Suprapubic skin (tissue), 4 donors: ENCODE results near the gene DCLRE1A. TPM values are rescaled to one million over a fixed set of nuclear protein-coding genes. Genes with fewer than 3 reads are reported as not detected.
"Not testable (repeated sequence)": the region's sequence is repeated elsewhere in the genome, so short reads cannot be mapped to it uniquely, and the experiment has no call there.

Source experiments
- DNase-seq, 2 donors: peaks; one replicate each; pipeline ENCODE4 v3.0.0-alpha.2; 2019; ENCODE audit warnings: low spot score in 2 of 2
- H3K27ac ChIP-seq: fragments of 200-600 bp; sonication (generic); one replicate; pipeline ENCODE4 v1.5.1; 2019
- H3K27me3 ChIP-seq: fragments of 200-600 bp; sonication (generic); one replicate; pipeline ENCODE4 v1.5.1; 2019
- H3K36me3 ChIP-seq: fragments of 200-600 bp; sonication (generic); one replicate; pipeline ENCODE4 v1.5.1; 2019
- H3K4me1 ChIP-seq: fragments of 200-600 bp; sonication (generic); one replicate; pipeline ENCODE4 v1.5.1; 2019
- H3K4me3 ChIP-seq: fragments of 200-600 bp; sonication (generic); one replicate; pipeline ENCODE4 v1.5.1; 2019; ENCODE audit warnings: mild to moderate bottlenecking
- H3K9me3 ChIP-seq: fragments of 200-600 bp; sonication (generic); one replicate; pipeline ENCODE4 v1.5.1; 2019
- EP300 ChIP-seq: sonication (generic); formaldehyde crosslinking; IDR thresholded peaks from one replicate; pipeline ENCODE4 v1.6.1; 2017; ENCODE audit warnings: antibody characterized with exemption
- POLR2A ChIP-seq, 2 donors: fragments of 450-650 bp; IDR thresholded peaks; one replicate each; pipeline ENCODE4 v1.6.1; 2017; ENCODE audit warnings: antibody characterized with exemption in 2 of 2, mild to moderate bottlenecking in 2 of 2, moderate library complexity in 2 of 2
- POLR2AphosphoS5 ChIP-seq, 3 donors: sonication (generic); formaldehyde crosslinking; IDR thresholded peaks; one replicate each; pipeline ENCODE4 v1.6.1; 2017; ENCODE audit warnings: antibody characterized with exemption in 3 of 3
- WGBS: methylation state at CpG from one replicate; pipeline ENCODE4 v1.1.5; 2018; 5-methylcytosine and 5-hydroxymethylcytosine counted together
- total RNA-seq, 4 donors: library from RNA; depleted of rRNA; stranded (reverse); fragments of >200 nt; gene quantifications; one replicate each; pipeline ENCODE4 v1.1.0, GENCODE V29; 2016
- TF ChIP-seq, protein P1 (sequence below), 2 donors: fragments of 200-600 bp in 1 of 2; fragments of 450-650 bp in 1 of 2; sonication (generic) in 1 of 2; IDR thresholded peaks; one replicate each; pipeline ENCODE4 v1.5.1; 2016 to 2019; ENCODE audit warnings: antibody characterized with exemption in 2 of 2, mild to moderate bottlenecking in 1 of 2, moderate library complexity in 1 of 2

Gene DCLRE1A
- total RNA-seq, 4 donors from 2014 or later: 3.6 to 5.2 (median 4.2) TPM

DNA sequence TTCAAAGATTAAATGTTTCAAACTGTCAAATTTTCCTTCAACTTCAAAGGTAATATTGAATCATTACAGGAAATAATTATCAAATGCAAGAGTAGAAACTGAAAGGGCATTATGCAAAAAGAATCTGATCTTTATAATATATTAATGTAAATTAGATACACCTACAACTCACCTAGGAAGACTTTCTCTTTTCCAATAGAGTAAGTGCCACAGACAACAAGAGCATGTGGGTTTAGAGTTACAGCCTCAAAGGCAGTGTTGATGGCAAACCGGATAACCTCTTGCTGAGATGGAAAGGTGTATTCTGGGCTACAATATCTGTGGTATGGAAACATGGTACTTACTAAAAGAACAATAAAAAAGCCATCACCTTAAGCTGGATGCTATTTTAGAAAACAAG, 11.7 kb downstream of the DCLRE1A start:
- WGBS: 86% methylated on average over 1 of the region's 1 CpG
- Histone ChIP-seq H3K27ac (no peak overlapping the region), H3K27me3 (no peaks in the 10 kb centered on the region), H3K4me3 (no peak overlapping the region), H3K4me1 (no peaks in the 10 kb centered on the region), H3K36me3 (peaks cover 19% of the 10 kb centered on the region), H3K9me3 (no peaks in the 10 kb centered on the region)
- no peak for TF ChIP-seq POLR2AphosphoS5 (IDR thresholded peaks at IDR 0.05)
- TF ChIP-seq EP300: no peak
- TF ChIP-seq, protein P1, sequence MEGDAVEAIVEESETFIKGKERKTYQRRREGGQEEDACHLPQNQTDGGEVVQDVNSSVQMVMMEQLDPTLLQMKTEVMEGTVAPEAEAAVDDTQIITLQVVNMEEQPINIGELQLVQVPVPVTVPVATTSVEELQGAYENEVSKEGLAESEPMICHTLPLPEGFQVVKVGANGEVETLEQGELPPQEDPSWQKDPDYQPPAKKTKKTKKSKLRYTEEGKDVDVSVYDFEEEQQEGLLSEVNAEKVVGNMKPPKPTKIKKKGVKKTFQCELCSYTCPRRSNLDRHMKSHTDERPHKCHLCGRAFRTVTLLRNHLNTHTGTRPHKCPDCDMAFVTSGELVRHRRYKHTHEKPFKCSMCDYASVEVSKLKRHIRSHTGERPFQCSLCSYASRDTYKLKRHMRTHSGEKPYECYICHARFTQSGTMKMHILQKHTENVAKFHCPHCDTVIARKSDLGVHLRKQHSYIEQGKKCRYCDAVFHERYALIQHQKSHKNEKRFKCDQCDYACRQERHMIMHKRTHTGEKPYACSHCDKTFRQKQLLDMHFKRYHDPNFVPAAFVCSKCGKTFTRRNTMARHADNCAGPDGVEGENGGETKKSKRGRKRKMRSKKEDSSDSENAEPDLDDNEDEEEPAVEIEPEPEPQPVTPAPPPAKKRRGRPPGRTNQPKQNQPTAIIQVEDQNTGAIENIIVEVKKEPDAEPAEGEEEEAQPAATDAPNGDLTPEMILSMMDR (IDR thresholded peaks at IDR 0.05): no peak
- TF ChIP-seq POLR2A (IDR thresholded peaks at IDR 0.05): no peak
- no peak for DNase-seq

DNA sequence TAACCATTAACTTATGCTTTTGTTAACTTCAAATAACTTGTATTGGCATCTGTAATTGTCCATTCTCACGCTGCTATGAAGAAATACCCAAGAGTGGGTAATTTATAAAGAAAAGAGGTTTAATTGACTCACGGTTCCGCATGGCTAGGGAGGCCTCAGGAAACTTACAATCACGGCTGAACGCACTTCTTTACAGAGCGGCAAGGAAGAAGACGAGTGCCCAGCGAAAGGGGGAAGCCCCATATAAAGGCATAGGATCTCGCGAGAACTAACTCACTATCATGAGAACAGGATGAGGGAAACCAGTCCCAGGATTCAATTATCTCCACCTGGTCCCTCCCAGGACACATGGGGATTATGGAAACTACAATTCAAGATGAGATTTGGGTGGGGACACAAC, 25.3 kb downstream of the DCLRE1A start:
- H3K27me3 ChIP-seq, H3K4me3 ChIP-seq, H3K4me1 ChIP-seq, DNase-seq, H3K9me3 ChIP-seq, H3K27ac ChIP-seq, H3K36me3 ChIP-seq: not testable (repeated sequence)
- WGBS: 88% methylated on average over 10 of the region's 10 CpGs

DNA sequence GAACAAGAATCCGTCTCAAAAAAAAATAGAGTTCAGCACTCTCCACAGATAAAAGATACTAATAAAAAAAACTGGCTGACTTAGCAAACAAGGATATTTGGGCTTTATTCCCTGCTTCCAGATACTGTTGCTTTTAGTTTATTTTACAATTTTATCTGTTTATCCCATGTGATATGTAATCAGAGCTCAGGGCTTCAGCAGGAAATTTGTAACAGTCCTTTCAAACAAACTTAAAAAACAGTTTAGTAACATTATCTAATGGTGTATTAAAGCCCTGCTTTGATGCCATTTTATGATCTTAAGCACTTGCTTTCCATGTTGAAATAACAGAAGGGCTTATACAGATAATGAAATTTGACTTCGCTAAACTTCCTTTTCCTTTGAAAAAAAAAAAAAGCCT, 28.1 kb downstream of the DCLRE1A start:
- Histone ChIP-seq H3K4me3 (no peak overlapping the region), H3K27ac (no peak overlapping the region), H3K4me1 (no peaks in the 10 kb centered on the region), H3K27me3 (no peaks in the 10 kb centered on the region), H3K36me3 (no peaks in the 10 kb centered on the region), H3K9me3 (no peaks in the 10 kb centered on the region)
- no peak for DNase-seq
- whole genome bisulfite sequencing: 87% methylated on average over 2 of the region's 2 CpGs
- TF ChIP-seq EP300 (no peak), POLR2A (IDR thresholded peaks at IDR 0.05) (no peak), POLR2AphosphoS5 (IDR thresholded peaks at IDR 0.05) (no peak)
- TF ChIP-seq, protein P1 (IDR thresholded peaks at IDR 0.05): no peak

DNA sequence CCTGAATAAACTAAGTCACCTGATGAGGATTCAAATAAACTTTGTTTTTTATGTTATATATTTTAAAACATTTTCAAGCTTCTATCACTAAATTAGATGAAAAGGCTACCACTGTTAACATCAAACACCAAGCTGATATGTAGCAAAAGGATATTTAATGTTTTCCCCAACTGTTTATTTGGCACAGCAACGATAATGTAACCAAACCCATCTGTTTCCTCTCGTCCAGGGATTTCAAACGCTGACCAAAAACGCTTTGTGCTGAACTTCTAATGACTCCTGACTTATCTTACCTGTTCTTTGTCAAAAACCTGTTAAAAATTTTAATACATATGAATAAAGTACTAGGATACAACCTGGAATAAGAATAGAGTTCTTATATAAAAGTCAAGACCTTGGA, 30.5 kb downstream of the DCLRE1A start:
- DNase-seq: no peak
- H3K9me3 ChIP-seq: no peaks in the 10 kb centered on the region
- 62% methylated on average over 4 of the region's 4 CpGs for WGBS
- no peaks in the 10 kb centered on the region for H3K4me1 ChIP-seq
- no peak overlapping the region for H3K4me3 ChIP-seq
- no peaks in the 10 kb centered on the region for H3K27me3 ChIP-seq
- H3K36me3 ChIP-seq: no peaks in the 10 kb centered on the region
- no peak overlapping the region for H3K27ac ChIP-seq
- TF ChIP-seq EP300 (no peak), POLR2A (IDR thresholded peaks at IDR 0.05) (no peak), POLR2AphosphoS5 (IDR thresholded peaks at IDR 0.05) (no peak)
- TF ChIP-seq, protein P1 (IDR thresholded peaks at IDR 0.05): no peak

DNA sequence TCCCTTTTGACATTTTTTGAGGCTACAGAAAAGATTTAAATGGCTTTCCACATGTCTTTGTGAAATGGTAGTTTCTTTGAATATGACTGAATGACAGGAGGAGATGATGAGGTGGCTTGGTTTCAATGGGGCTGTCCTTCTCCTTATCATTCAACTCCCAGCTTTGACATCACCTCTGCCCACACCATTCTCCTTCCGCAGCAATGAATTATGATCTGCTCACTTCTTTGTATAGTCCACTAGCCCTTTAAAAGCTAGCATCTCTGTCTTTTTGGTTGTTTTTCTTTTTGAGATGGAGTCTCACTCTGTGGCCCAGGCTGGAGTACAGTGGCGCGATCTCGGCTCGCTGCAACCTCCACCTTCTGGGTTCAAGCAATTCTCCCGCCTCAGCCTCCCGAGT, 31.7 kb downstream of the DCLRE1A start:
- WGBS: over 99% methylated on average over 7 of the region's 7 CpGs
- DNase-seq: no peak

DNA sequence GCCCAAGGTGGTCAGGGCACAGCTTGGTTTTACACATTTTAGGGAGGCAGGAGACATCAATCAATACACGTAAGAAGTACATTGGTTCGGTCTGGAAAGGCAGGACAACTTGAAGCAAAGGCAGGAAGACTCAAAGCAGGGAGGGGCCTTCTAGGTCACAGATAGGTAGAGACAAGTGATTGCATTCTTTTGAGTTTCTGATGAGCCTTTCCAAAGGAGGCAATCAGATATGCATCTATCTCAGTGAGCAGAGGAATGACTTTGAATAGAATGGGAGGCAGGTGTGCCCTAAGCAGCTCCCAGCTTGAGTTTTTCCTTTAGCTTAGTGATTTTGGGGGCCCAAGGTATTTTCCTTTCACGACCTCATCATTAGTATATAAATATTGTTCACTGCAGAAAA, 32.6 kb downstream of the DCLRE1A start:
- not testable (repeated sequence) for DNase-seq, H3K4me1 ChIP-seq, H3K27ac ChIP-seq, H3K36me3 ChIP-seq, H3K27me3 ChIP-seq, H3K4me3 ChIP-seq, H3K9me3 ChIP-seq
- 58% methylated on average over 3 of the region's 3 CpGs for WGBS

More for the DNA sequence above, 31.7 kb downstream of the DCLRE1A start:
- Histone ChIP-seq H3K4me1 (no peaks in the 10 kb centered on the region), H3K4me3 (no peak overlapping the region), H3K36me3 (no peaks in the 10 kb centered on the region), H3K9me3 (no peaks in the 10 kb centered on the region), H3K27me3 (no peaks in the 10 kb centered on the region), H3K27ac (no peak overlapping the region)
- TF ChIP-seq EP300 (no peak), POLR2A (IDR thresholded peaks at IDR 0.05) (no peak), POLR2AphosphoS5 (IDR thresholded peaks at IDR 0.05) (no peak)
- TF ChIP-seq, protein P1 (IDR thresholded peaks at IDR 0.05): no peak
